GM18505 (cell line): ENCODE data around the gene RPLP1.

Source experiments
- ATAC-seq: cut with Tn5 transposase; IDR thresholded peaks from one replicate; pipeline ENCODE4 v1.9.1; 2021; ENCODE audit not compliant: unreplicated experiment
- POLR2A ChIP-seq: IDR thresholded peaks from 4 replicates; pipeline ENCODE4 v1.6.1; 2011; ENCODE audit warnings: borderline replicate concordance; ENCODE audit not compliant: insufficient read depth, insufficient read length; ENCODE audit errors: extremely low read depth

The RPLP1 gene

GRCh38 chr15:69482686-69483256, 30.2 kb downstream of the RPLP1 start:
- ATAC-seq: no peak
- TF ChIP-seq POLR2A: no peak

GRCh38 chr15:69484837-69485236, 32.2 kb downstream of the RPLP1 start:
- no peak for ATAC-seq

GRCh38 chr15:69486481-69487110, 34.0 kb downstream of the RPLP1 start:
- no peak for ATAC-seq
- TF ChIP-seq POLR2A: no peak

More at GRCh38 chr15:69484837-69485236, 32.2 kb downstream of the RPLP1 start:
- TF ChIP-seq POLR2A: no peak

GRCh38 chr15:69489073-69489571, 36.5 kb downstream of the RPLP1 start:
- ATAC-seq: no peak
- TF ChIP-seq POLR2A: no peak

- no peak for ATAC-seq
- no peak for TF ChIP-seq POLR2A
These were observed 37.9 kb downstream of the RPLP1 start for GRCh38 chr15:69490356-69491037.

- no peak for ATAC-seq
- TF ChIP-seq POLR2A: no peak
These were observed 38.5 kb downstream of the RPLP1 start for GRCh38 chr15:69491038-69491505.

- no peak for TF ChIP-seq POLR2A
- ATAC-seq: no peak
These were observed 40.8 kb downstream of the RPLP1 start for GRCh38 chr15:69493406-69493805.

- ATAC-seq: no peak
- no peak for TF ChIP-seq POLR2A
These were observed 43.4 kb downstream of the RPLP1 start for GRCh38 chr15:69496001-69496400.

GRCh38 chr15:69497076-69497475, 44.5 kb downstream of the RPLP1 start:
- no peak for TF ChIP-seq POLR2A
- ATAC-seq: no peak

GRCh38 chr15:69497667-69498066, 45.0 kb downstream of the RPLP1 start:
- no peak for TF ChIP-seq POLR2A
- no peak for ATAC-seq

- TF ChIP-seq POLR2A: no peak
- ATAC-seq: no peak
These were observed 45.7 kb downstream of the RPLP1 start for GRCh38 chr15:69498282-69498681.

GRCh38 chr15:69498987-69499386, 46.4 kb downstream of the RPLP1 start:
- no peak for ATAC-seq
- TF ChIP-seq POLR2A: no peak

- no peak for TF ChIP-seq POLR2A
- ATAC-seq: no peak
These were observed 47.0 kb downstream of the RPLP1 start for GRCh38 chr15:69499521-69500211.
